Esophagus squamous epithelium (tissue), 4 donors: ENCODE measurements around the gene KIF3C.

Experiments
- CTCF ChIP-seq, 6 experiments: fragments of 450-650 bp in 4 of 6; fragments of 200-600 bp in 2 of 6; sonication (generic) in 2 of 6; IDR thresholded peaks; one replicate each; pipeline ENCODE4 v1.5.1; 2016 to 2019; ENCODE audit warnings: antibody characterized with exemption in 6 of 6, mild to moderate bottlenecking in 4 of 6, moderate library complexity in 4 of 6
- POLR2A ChIP-seq, 4 donors: fragments of 450-650 bp; IDR thresholded peaks; one replicate each; pipeline ENCODE4 v1.6.1; 2017; ENCODE audit warnings: antibody characterized with exemption in 4 of 4, mild to moderate bottlenecking in 4 of 4, moderate library complexity in 3 of 4

DNA sequence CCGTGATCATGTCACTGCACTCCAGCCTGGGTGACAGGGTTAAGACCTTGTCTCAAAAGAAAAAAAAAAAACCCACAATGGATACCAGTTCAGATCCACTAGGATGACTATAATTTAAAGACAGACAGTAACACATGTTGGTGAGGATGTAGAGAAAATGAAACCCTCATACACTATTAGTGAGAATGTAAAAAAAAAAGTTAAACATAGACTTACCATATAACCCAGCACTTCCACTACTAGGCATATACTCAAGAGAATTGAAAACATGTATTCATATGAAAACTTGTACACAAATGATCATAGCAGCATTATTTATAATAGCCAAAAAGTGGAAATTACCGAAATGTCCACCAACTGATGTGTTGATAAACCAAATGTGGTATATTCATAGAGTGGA, 48.7 kb downstream of the KIF3C start:
- no peak for TF ChIP-seq CTCF (IDR thresholded peaks at IDR 0.05)
- TF ChIP-seq POLR2A (IDR thresholded peaks at IDR 0.05), result no peak
